SK-N-MC (cell line): Measurements from ENCODE around the gene OR6C65.
"Not testable (repeated sequence)": the region's sequence is repeated elsewhere in the genome, so short reads cannot be mapped to it uniquely, and the experiment has no call there.

Source experiments
- DNase-seq: peaks from one replicate; pipeline ENCODE4 v3.0.0-alpha.2; 2011; ENCODE audit warnings: low read depth, low spot score
- H3K27ac ChIP-seq: fragments of 200-600 bp; sonication (generic); 2 replicates; pipeline ENCODE4 v1.5.1; 2016; ENCODE audit warnings: mixed run types
- H3K36me3 ChIP-seq: fragments of 200-600 bp; sonication (generic); 2 replicates; pipeline ENCODE4 v1.6.1; 2017; ENCODE audit warnings: antibody characterized with exemption, low read length, mixed read lengths; ENCODE audit not compliant: insufficient read depth
- H3K4me3 ChIP-seq: fragments of 200-600 bp; sonication (generic); 2 replicates; pipeline ENCODE4 v1.5.1; 2016
- H3K9ac ChIP-seq: fragments of 200-600 bp; sonication (generic); 2 replicates; pipeline ENCODE4 v1.8.0; 2017; ENCODE audit warnings: mixed run types, mixed read lengths; ENCODE audit not compliant: insufficient read length
- H3K9me3 ChIP-seq: fragments of 200-600 bp; sonication (generic); 2 replicates; pipeline ENCODE4 v1.6.1; 2017; ENCODE audit warnings: low read depth, mild to moderate bottlenecking, antibody characterized with exemption, low read length, moderate library complexity, mixed read lengths
- EZH2 ChIP-seq: fragments of 200-600 bp; sonication (generic); IDR thresholded peaks from one replicate; pipeline ENCODE4 v1.6.1; 2017; ENCODE audit warnings: antibody characterized with exemption
- FOXP2 ChIP-seq: optimal IDR thresholded peaks from 2 replicates; pipeline ENCODE3; 2011; ENCODE audit warnings: mild to moderate bottlenecking, moderate library complexity; ENCODE audit not compliant: insufficient read depth; ENCODE audit errors: extremely low read length, control extremely low read depth
- POLR2AphosphoS5 ChIP-seq: IDR thresholded peaks from 2 replicates; pipeline ENCODE4 v1.6.1; 2012; ENCODE audit warnings: mild to moderate bottlenecking, low read depth, low read length, borderline replicate concordance

Gene OR6C65

DNA sequence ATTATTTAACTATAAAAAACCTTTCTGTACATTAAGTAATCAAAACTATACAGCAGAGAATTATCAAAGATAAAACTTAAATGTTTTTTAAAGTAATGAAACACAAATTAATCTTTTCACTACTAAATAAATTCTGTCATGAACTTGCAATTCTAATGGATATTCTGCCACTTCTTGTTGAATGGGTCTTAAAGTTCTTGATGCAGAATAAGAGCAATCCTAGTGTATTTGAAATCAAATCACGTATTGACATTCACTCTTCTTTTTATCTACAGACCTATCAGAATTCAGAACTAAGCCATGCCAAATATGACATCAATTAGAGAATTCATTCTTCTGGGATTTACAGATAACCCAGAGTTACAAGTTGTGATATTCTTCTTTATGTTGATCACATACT, at the start of gene OR6C65:
Gene OR6C65, plus strand, starts transcription at position 301 of the 400 bp plus-strand sequence. Its CDS starts 0 bp downstream, at position 301.
- Histone ChIP-seq H3K36me3 (no peaks in the 10 kb centered on the region), H3K9ac (no peak within 1 kb of the TSS), H3K9me3 (no peaks in the 10 kb centered on the region), H3K27ac (no peak within 1 kb of the TSS), H3K4me3 (no peak within 1 kb of the TSS)
- TF ChIP-seq EZH2: no peak
- TF ChIP-seq FOXP2: no peak
- TF ChIP-seq POLR2AphosphoS5: no peak
- DNase-seq: no peak

- H3K27ac ChIP-seq, DNase-seq, H3K36me3 ChIP-seq, H3K4me3 ChIP-seq, H3K9me3 ChIP-seq, H3K9ac ChIP-seq: not testable (repeated sequence)
Observed at GRCh38 chr12:55355338-55355737, 45.0 kb upstream of the OR6C65 start.

GRCh38 chr12:55362675-55363074, 37.7 kb upstream of the OR6C65 start, which contains the start of gene OR6C75:
OR6C75 (plus strand) TSS chr12:55362975; CDS start chr12:55365111, 2,136 bp downstream.
- no peak within 1 kb of the TSS for H3K4me3 ChIP-seq
- H3K36me3 ChIP-seq: no peaks in the 10 kb centered on the region
- no peaks in the 10 kb centered on the region for H3K9me3 ChIP-seq
- DNase-seq: no peak
- H3K9ac ChIP-seq: no peak within 1 kb of the TSS
- H3K27ac ChIP-seq: no peak within 1 kb of the TSS
- TF ChIP-seq POLR2AphosphoS5 (no peak), FOXP2 (no peak), EZH2 (no peak)

GRCh38 chr12:55365086-55365485, 35.2 kb upstream of the OR6C65 start:
- Histone ChIP-seq H3K4me3 (no peak overlapping the region), H3K36me3 (no peaks in the 10 kb centered on the region)
- DNase-seq: no peak

GRCh38 chr12:55372521-55372920, 27.8 kb upstream of the OR6C65 start:
- Histone ChIP-seq H3K36me3 (no peaks in the 10 kb centered on the region), H3K27ac (no peak overlapping the region), H3K4me3 (no peak overlapping the region), H3K9me3 (no peaks in the 10 kb centered on the region), H3K9ac (no peak overlapping the region)
- TF ChIP-seq EZH2 (no peak), POLR2AphosphoS5 (no peak), FOXP2 (no peak)
- DNase-seq: no peak

More at GRCh38 chr12:55365086-55365485, 35.2 kb upstream of the OR6C65 start:
- TF ChIP-seq FOXP2 (no peak), EZH2 (no peak), POLR2AphosphoS5 (no peak)
- Histone ChIP-seq H3K9me3 (no peaks in the 10 kb centered on the region), H3K9ac (no peak overlapping the region), H3K27ac (no peak overlapping the region)

- no peak for DNase-seq
- no peak overlapping the region for H3K27ac ChIP-seq
- H3K4me3 ChIP-seq: no peak overlapping the region
- no peaks in the 10 kb centered on the region for H3K36me3 ChIP-seq
- no peak overlapping the region for H3K9ac ChIP-seq
- H3K9me3 ChIP-seq: no peaks in the 10 kb centered on the region
- TF ChIP-seq FOXP2: no peak
- TF ChIP-seq EZH2: no peak
- no peak for TF ChIP-seq POLR2AphosphoS5
Observed at GRCh38 chr12:55385891-55386290, 14.4 kb upstream of the OR6C65 start.

DNA sequence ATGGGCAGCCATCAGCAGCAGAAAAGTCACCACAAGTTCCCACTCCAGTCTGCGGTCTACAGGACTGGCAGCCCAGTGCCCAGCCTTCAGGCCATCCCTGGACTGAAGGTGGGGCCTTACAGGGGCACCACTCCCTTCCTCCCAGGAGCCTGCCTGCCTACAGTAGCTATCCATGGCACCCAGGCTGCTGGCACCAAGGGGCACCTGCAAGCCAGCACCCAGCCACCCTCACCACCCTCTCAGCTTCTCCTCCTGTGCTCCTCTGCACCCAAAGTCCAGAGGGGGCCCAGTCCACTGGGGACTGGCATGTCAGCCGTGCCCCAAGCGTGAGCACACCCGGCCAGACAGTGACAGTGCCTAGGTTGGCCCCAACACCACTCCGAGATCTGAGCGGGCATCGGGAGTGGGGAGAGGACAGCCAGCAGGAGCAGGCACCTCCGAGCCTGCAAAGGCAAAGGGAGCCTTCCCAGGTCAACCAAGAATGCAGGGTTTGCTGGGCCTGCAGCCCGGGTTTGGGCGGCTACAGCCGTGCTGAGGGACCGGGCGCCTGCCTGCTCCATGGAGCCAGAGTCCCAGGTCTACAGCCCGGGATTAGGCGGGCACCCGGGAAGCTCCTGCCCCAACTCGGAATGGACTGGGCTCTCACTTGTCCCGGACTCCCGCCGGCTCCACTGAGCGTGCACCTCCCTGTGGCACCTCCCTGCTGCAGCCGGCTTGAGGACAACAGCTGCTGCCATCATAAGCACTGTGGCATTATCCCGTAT, 8.1 kb upstream of the OR6C65 start:
- DNase-seq: no peak
- Histone ChIP-seq H3K36me3 (no peaks in the 10 kb centered on the region), H3K4me3 (no peak overlapping the region), H3K9me3 (no peaks in the 10 kb centered on the region), H3K9ac (no peak overlapping the region), H3K27ac (no peak overlapping the region)
- TF ChIP-seq EZH2: no peak
- TF ChIP-seq POLR2AphosphoS5: no peak

DNA sequence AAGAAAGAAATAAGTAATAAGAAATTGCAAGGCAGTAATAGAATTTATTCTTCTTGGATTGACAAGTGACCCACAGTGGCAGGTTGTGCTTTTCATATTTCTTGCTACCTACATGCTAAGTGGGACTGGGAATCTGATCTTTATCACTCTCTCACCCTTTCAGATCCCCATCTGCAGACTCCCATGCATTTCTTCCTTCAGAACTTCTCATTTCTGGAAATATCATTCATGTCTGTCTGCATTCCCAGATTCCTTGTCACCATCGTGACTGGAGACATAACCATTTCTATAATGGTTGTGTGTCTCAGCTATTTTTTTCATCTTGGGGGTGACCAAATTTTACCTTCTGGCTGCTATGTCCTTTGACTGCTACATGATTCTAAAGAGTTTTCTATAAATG, 4.0 kb upstream of the OR6C65 start:
- no peak overlapping the region for H3K27ac ChIP-seq

GRCh38 chr12:55407866-55408265, 7.5 kb downstream of the OR6C65 start:
- no peak for TF ChIP-seq POLR2AphosphoS5
- TF ChIP-seq FOXP2: no peak
- TF ChIP-seq EZH2: no peak
- H3K9me3 ChIP-seq: no peaks in the 10 kb centered on the region; the same call in 1 of the 2 replicates
- H3K27ac ChIP-seq: no peak overlapping the region
- no peak overlapping the region for H3K9ac ChIP-seq
- H3K4me3 ChIP-seq: no peak overlapping the region
- DNase-seq: no peak
- no peaks in the 10 kb centered on the region for H3K36me3 ChIP-seq

More for the DNA sequence above, 4.0 kb upstream of the OR6C65 start:
- Histone ChIP-seq H3K9ac (no peak overlapping the region), H3K9me3 (no peaks in the 10 kb centered on the region), H3K36me3 (no peaks in the 10 kb centered on the region), H3K4me3 (no peak overlapping the region)
- DNase-seq: no peak
- TF ChIP-seq EZH2 (no peak), FOXP2 (no peak), POLR2AphosphoS5 (no peak)

DNA sequence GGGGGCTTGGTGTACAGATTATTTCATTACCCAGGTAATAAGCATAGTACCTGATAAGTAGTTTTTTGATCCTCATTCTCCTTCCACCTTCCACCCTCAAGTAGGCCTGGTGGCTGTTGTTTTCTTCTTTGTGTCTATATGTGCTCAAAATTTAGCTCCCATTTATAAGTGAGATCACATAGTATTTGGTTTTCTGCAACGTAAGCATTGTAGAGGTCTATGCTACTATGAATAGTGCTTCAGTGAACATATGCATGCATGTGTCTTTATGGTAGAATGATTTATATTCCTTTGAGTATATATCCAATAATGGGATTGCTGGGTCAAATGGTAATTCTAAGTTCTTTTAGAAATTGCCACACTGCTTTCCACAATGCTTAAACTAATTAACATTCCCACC, 8.8 kb downstream of the OR6C65 start:
- not testable (repeated sequence) for H3K4me3 ChIP-seq, H3K9ac ChIP-seq, DNase-seq, H3K27ac ChIP-seq, H3K36me3 ChIP-seq, H3K9me3 ChIP-seq

DNA sequence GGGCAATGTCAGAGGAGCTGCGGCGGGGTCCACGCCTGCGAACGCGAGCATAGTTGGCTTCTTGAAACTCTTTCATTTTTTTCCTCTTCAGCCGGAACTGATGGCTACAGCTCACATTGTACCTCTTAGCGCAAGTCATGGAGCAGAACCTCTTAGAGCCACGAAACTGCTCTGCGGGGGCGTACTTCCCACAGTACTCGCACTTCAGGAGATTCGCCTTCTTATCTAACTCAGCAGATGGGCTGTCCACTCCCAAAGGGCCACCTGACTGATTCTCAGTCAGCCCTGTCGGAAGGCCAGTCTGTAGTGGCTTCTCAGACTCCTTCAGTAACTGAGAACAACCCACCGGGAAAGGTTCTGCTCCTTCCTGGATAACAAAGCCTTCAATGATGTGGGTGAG, 11.8 kb downstream of the OR6C65 start:
- H3K27ac ChIP-seq, H3K9me3 ChIP-seq, H3K4me3 ChIP-seq, H3K36me3 ChIP-seq, H3K9ac ChIP-seq, DNase-seq: not testable (repeated sequence)
